ENCODE measurements around the gene TRPC4. TPM values are rescaled to one million over a fixed set of nuclear protein-coding genes. Genes with fewer than 3 reads are reported as not detected.

TRPC4 gene
- total RNA-seq, 1 donor from 2014 or later = 0.19 TPM

GRCh38 chr13:37666036-37666435 is 203.5 kb downstream of the TRPC4 start:
- Histone ChIP-seq H3K36me3 (no peaks in the 10 kb centered on the region), H3K27ac (replicated peaks) (no peak overlapping the region), H3K27me3 (ENCODE audit: low read depth) (no peaks in the 10 kb centered on the region), H3K9me3 (replicated peaks) (no peaks in the 10 kb centered on the region), H3K4me3 (no peak overlapping the region), H3K4me1 (no peaks in the 10 kb centered on the region)
- TF ChIP-seq CTCF (IDR thresholded peaks at IDR 0.05; ENCODE audit: borderline replicate concordance) = no peak
- intact Hi-C loops (cut with micrococcal nuclease) = no loop called here
- DNase-seq = no peak

DNA sequence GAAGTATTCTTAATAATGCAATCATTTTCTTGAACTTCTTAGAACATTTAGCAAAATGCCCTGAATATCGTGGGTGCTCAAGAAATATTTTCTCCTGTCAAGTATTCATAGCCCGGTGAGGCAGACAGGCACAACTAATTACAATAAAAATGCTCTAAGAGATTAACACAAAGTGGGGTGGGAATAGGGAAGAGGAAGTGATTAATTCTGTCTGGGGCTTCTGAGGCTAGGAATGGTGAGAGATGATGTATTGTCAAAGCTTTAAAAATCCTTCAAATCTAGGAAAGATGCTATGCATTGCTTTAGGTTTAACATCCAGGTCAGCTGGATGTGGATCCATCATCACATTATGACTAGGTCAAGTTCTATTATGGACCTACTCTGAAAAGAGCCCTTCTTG is 204.2 kb downstream of the TRPC4 start:
- Histone ChIP-seq H3K27ac (replicated peaks) (no peak overlapping the region), H3K9me3 (replicated peaks) (no peaks in the 10 kb centered on the region), H3K4me1 (no peaks in the 10 kb centered on the region), H3K36me3 (no peaks in the 10 kb centered on the region), H3K4me3 (no peak overlapping the region), H3K27me3 (ENCODE audit: low read depth) (no peaks in the 10 kb centered on the region)
- no peak for TF ChIP-seq CTCF (IDR thresholded peaks at IDR 0.05; ENCODE audit: borderline replicate concordance)
- intact Hi-C loops (cut with micrococcal nuclease) = no loop called here
- no peak for DNase-seq

DNA sequence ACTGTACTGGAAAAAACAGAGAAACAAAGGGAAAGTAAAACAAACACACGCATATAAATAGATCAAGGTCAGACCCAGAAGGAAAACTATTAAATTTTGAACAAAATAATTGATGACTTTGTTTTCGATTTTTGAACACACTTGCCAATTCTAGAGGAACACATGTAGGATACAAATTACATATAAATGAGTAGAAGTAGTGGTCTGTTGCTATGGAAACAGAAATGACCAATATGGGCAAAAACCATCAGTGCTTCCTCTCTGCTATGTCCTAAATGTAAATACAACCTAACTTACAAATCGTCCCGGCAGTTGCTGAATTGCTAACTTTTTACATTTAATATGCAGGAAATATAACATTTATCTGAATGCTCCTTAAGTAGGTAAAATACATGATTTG is 205.8 kb downstream of the TRPC4 start:
- no peak for DNase-seq
- Histone ChIP-seq H3K4me1 (no peaks in the 10 kb centered on the region), H3K9me3 (replicated peaks) (no peaks in the 10 kb centered on the region), H3K36me3 (no peaks in the 10 kb centered on the region), H3K27ac (replicated peaks) (no peak overlapping the region), H3K27me3 (ENCODE audit: low read depth) (no peaks in the 10 kb centered on the region), H3K4me3 (no peak overlapping the region)
- no peak for TF ChIP-seq CTCF (IDR thresholded peaks at IDR 0.05; ENCODE audit: borderline replicate concordance)
- intact Hi-C loops (cut with micrococcal nuclease) = no loop called here

GRCh38 chr13:37662624-37663023 is 206.9 kb downstream of the TRPC4 start:
- Histone ChIP-seq H3K4me1 (no peaks in the 10 kb centered on the region), H3K27me3 (ENCODE audit: low read depth) (no peaks in the 10 kb centered on the region), H3K9me3 (replicated peaks) (no peaks in the 10 kb centered on the region), H3K36me3 (no peaks in the 10 kb centered on the region), H3K4me3 (no peak overlapping the region), H3K27ac (replicated peaks) (no peak overlapping the region)
- DNase-seq = no peak
- intact Hi-C loops (cut with micrococcal nuclease) = no loop called here
- TF ChIP-seq CTCF (IDR thresholded peaks at IDR 0.05; ENCODE audit: borderline replicate concordance) = no peak

- DNase-seq = no peak
- no peaks in the 10 kb centered on the region for H3K27me3 ChIP-seq (ENCODE audit: low read depth)
- intact Hi-C loops (cut with micrococcal nuclease) = no loop called here
- H3K4me1 ChIP-seq = no peaks in the 10 kb centered on the region
- no peak for TF ChIP-seq CTCF (IDR thresholded peaks at IDR 0.05; ENCODE audit: borderline replicate concordance)
- H3K4me3 ChIP-seq = no peak overlapping the region
- no peaks in the 10 kb centered on the region for H3K36me3 ChIP-seq
- no peak overlapping the region for H3K27ac ChIP-seq (replicated peaks)
- no peaks in the 10 kb centered on the region for H3K9me3 ChIP-seq (replicated peaks)
These were observed 211.6 kb downstream of the TRPC4 start for GRCh38 chr13:37657956-37658355.

DNA sequence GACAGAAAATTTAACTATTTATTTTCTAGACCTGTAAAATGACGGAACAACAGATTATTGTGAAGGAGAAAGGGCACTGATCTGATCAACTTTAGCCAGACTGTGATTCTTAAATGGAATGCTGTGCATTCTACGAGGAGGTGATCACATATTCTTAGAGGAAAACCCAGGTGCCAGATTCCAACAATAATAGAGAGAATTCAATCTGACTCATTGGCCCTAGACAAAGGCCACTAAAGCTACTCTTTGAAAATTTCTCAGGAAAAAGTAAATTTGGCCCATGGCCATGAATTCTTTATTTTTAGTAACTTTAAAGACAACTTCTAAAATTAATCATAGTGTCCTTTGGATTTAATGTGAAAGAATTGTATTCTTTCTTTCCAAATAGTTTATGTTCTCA is 212.4 kb downstream of the TRPC4 start:
- no peaks in the 10 kb centered on the region for H3K36me3 ChIP-seq
- H3K4me3 ChIP-seq = no peak overlapping the region
- H3K4me1 ChIP-seq = no peaks in the 10 kb centered on the region
- intact Hi-C loops (cut with micrococcal nuclease) = no loop called here
- no peak overlapping the region for H3K27ac ChIP-seq (replicated peaks)
- H3K9me3 ChIP-seq (replicated peaks) = no peaks in the 10 kb centered on the region
- no peak for TF ChIP-seq CTCF (IDR thresholded peaks at IDR 0.05; ENCODE audit: borderline replicate concordance)
- H3K27me3 ChIP-seq (ENCODE audit: low read depth) = no peaks in the 10 kb centered on the region
- DNase-seq = no peak
